B cell (primary cell): ENCODE measurements around the gene DYDC1. TPM values are rescaled to one million over a fixed set of nuclear protein-coding genes. Genes with fewer than 3 reads are reported as not detected.

ENCODE experiments used
- ATAC-seq: fragments of 200-7000 bp; cut with Tn5 transposase; one replicate; pipeline ENCODE4 v1.10.0; 2021; ENCODE audit warnings: low read depth, mild to moderate bottlenecking, moderate number of reproducible peaks, moderate library complexity
- CTCF ChIA-PET: fragments of 350-600 bp; sonication (Branson Sonifier 250); formaldehyde crosslinking; loops from one replicate; lab custom pipeline; 2021; ENCODE audit warnings: antibody characterized with exemption, inconsistent platforms; lab: Charles Lee
- POLR2A ChIA-PET: fragments of 350-600 bp; sonication (Branson Sonifier 250); formaldehyde crosslinking; loops from one replicate; lab custom pipeline; 2021; ENCODE audit warnings: antibody characterized with exemption; lab: Charles Lee
- DNase-seq: peaks from one replicate; pipeline ENCODE4 v3.0.0; 2013
- H2AFZ ChIP-seq: 2 replicates; pipeline ENCODE4 v1.6.1; 2012; ENCODE audit warnings: mild to moderate bottlenecking, low read depth, low read length; ENCODE audit not compliant: insufficient read depth, poor library complexity, severe bottlenecking
- H3K27ac ChIP-seq, 2 donors: 1 replicate in 1 of 2; 2 replicates in 1 of 2; pipeline ENCODE4 v1.5.1; 2012 to 2013; ENCODE audit warnings: low read length in 2 of 2, mild to moderate bottlenecking in 2 of 2, moderate library complexity in 1 of 2
- H3K27me3 ChIP-seq, 4 experiments: fragments of 200-600 bp in 1 of 4; sonication (generic) in 1 of 4; replicated peaks in 1 of 4; 1 replicate in 2 of 4; 2 replicates in 2 of 4; pipeline versions ENCODE4 v1.6.1 to v1.7.0; 2013 to 2016; ENCODE audit warnings: low read length in 3 of 4, mild to moderate bottlenecking in 2 of 4, mixed read lengths in 1 of 4, moderate library complexity in 1 of 4; ENCODE audit not compliant: insufficient read depth in 4 of 4, control insufficient read depth in 3 of 4; ENCODE audit errors: control extremely low read depth in 1 of 4
- H3K36me3 ChIP-seq, 2 experiments: replicated peaks in 1 of 2; 1 replicate in 1 of 2; 2 replicates in 1 of 2; pipeline versions ENCODE4 v1.6.1 to v1.7.1; 2013; ENCODE audit warnings: low read length in 1 of 2; ENCODE audit not compliant: insufficient read depth in 2 of 2, control insufficient read depth in 1 of 2; ENCODE audit errors: control extremely low read depth in 1 of 2, extremely low read depth in 1 of 2
- H3K4me1 ChIP-seq, 2 donors: fragments of 200-600 bp in 1 of 2; sonication (generic) in 1 of 2; 1 replicate in 1 of 2; 2 replicates in 1 of 2; pipeline versions ENCODE4 v1.5.1 to v1.6.1; 2013 to 2017; ENCODE audit warnings: low read length in 2 of 2; ENCODE audit not compliant: control insufficient read depth in 2 of 2, insufficient read depth in 2 of 2
- H3K4me2 ChIP-seq: replicated peaks from 2 replicates; pipeline ENCODE3; 2012; ENCODE audit warnings: mild to moderate bottlenecking, low read depth, low read length; ENCODE audit not compliant: poor library complexity, severe bottlenecking
- H3K4me3 ChIP-seq, 5 experiments: fragments of 200-600 bp in 1 of 5; sonication (generic) in 1 of 5; 1 replicate in 3 of 5; 2 replicates in 2 of 5; pipeline versions ENCODE4 v1.5.1 to v1.7.0; 2011 to 2016; ENCODE audit warnings: low read length in 4 of 5, mild to moderate bottlenecking in 4 of 5, low read depth in 2 of 5, control low read depth in 1 of 5, moderate library complexity in 1 of 5; ENCODE audit not compliant: insufficient read depth in 1 of 5; ENCODE audit errors: control extremely low read depth in 1 of 5, extremely low read depth in 1 of 5
- H3K79me2 ChIP-seq: fragments of 200-600 bp; sonication (generic); one replicate; pipeline ENCODE4 v1.6.0; 2016; ENCODE audit warnings: low read length; ENCODE audit not compliant: control insufficient read depth, insufficient read depth
- H3K9ac ChIP-seq: fragments of 200-600 bp; sonication (generic); 2 replicates; pipeline ENCODE4 v1.6.1; 2017; ENCODE audit warnings: mild to moderate bottlenecking, low read length, moderate library complexity
- H3K9me3 ChIP-seq, 3 donors: one replicate each; pipeline versions ENCODE4 v1.6.1 to v1.7.1; 2013; ENCODE audit warnings: low read length in 2 of 3; ENCODE audit not compliant: control insufficient read depth in 2 of 3, insufficient read depth in 1 of 3; ENCODE audit errors: control extremely low read depth in 1 of 3
- H4K20me1 ChIP-seq: 2 replicates; pipeline ENCODE4 v1.6.0; 2012; ENCODE audit warnings: mild to moderate bottlenecking, low read length; ENCODE audit not compliant: insufficient read depth, control insufficient read depth, poor library complexity, severe bottlenecking
- H3K27ac Mint-ChIP-seq: one replicate; pipeline ENCODE4 v1.8.0; 2021; ENCODE audit warnings: mixed read lengths
- H3K27me3 Mint-ChIP-seq: one replicate; pipeline ENCODE4 v1.8.0; 2021; ENCODE audit warnings: mixed read lengths
- H3K4me1 Mint-ChIP-seq: one replicate; pipeline ENCODE4 v1.8.0; 2021; ENCODE audit warnings: mixed read lengths
- H3K4me3 Mint-ChIP-seq: one replicate; pipeline ENCODE4 v1.8.0; 2021; ENCODE audit warnings: mixed read lengths
- H3K9me3 Mint-ChIP-seq: one replicate; pipeline ENCODE4 v1.8.0; 2022; ENCODE audit warnings: mixed read lengths; ENCODE audit not compliant: insufficient read depth
- CTCF ChIP-seq: fragments of 200-600 bp; IDR thresholded peaks from one replicate; pipeline ENCODE4 v1.8.0; 2022; ENCODE audit warnings: antibody characterized with exemption, mild to moderate bottlenecking
- EZH2 ChIP-seq: IDR thresholded peaks from 2 replicates; pipeline ENCODE4 v1.6.1; 2012; ENCODE audit warnings: borderline replicate concordance, low read depth, mild to moderate bottlenecking, moderate library complexity, low read length; ENCODE audit not compliant: insufficient read depth, poor library complexity, severe bottlenecking
- WGBS: methylation state at CpG from one replicate; pipeline ENCODE4 v1.1.5; 2013; ENCODE audit warnings: missing lambda C conversion rate; ENCODE audit not compliant: insufficient coverage; 5-methylcytosine and 5-hydroxymethylcytosine counted together
- intact Hi-C: fragments of 100-400 bp; cut with micrococcal nuclease; formaldehyde crosslinking; loops from one replicate; pipeline ENCODE4 v1.10.0; 2022
- polyA plus RNA-seq: library from polyadenylated mRNA; depleted of rRNA; stranded (reverse); fragments of >200 nt; gene quantifications from 2 replicates; pipeline ENCODE4 v1.2.3, GENCODE V29; 2012
- total RNA-seq, 2 donors: library from RNA; stranded (reverse); fragments of 120-200 nt in 1 of 2; gene quantifications; 1 replicate in 1 of 2; 2 replicates in 1 of 2; pipeline versions ENCODE4 v1.2.3 to v1.2.4, GENCODE V29; 2013 to 2022

DYDC1 gene
- total and polyA plus RNA-seq, 2 donors (not counting 1 experiment from before 2014, with no cell fraction given), result not detected

DNA sequence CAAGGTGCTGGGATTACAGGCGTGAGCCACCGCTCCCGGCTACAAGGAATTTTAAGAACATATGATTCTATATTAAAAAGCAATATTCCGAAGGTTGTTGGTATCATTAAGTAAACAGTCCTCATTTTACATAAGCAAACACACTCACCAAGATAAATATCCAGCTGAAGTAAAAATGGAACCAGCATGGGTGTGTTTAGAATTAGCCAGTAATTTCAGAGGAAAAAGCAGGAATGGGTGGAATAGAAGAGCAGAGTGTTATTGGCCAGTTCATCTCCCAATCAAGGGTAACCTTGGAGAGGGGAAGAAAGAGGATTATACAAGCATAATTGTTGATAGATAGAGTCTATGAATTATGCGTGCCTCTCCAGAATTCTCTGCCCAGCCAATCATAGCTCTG, 35.4 kb downstream of the DYDC1 start:
- no peak for ATAC-seq
- no peak for TF ChIP-seq CTCF
- no peak for TF ChIP-seq EZH2
- no peak for DNase-seq
- H2AFZ ChIP-seq, result no peak overlapping the region
- intact Hi-C loops, result no loop called here
- H3K36me3 ChIP-seq, result no peaks in the 10 kb centered on the region
- H3K4me1 ChIP-seq, result no peaks in the 10 kb centered on the region
- H3K9me3 ChIP-seq, result no peaks in the 10 kb centered on the region
- Mint-ChIP-seq H3K27me3 (peaks cover 5% of the 10 kb centered on the region), H3K27ac (no peak overlapping the region), H3K4me1 (no peaks in the 10 kb centered on the region), H3K9me3 (no peaks in the 10 kb centered on the region), H3K4me3 (no peak overlapping the region)
- no peak overlapping the region for H3K27ac ChIP-seq
- CTCF ChIA-PET, result no interaction called here
- no peaks in the 10 kb centered on the region for H3K79me2 ChIP-seq
- no peak overlapping the region for H3K4me2 ChIP-seq
- no CpG with 5 or more reads among the region's 5 CpGs for WGBS
- H3K9ac ChIP-seq, result no peak overlapping the region
- no peak overlapping the region for H3K4me3 ChIP-seq
- peaks cover 0 to 2% (median 0%) of the 10 kb centered on the region in 4 experiments for H3K27me3 ChIP-seq
- POLR2A ChIA-PET, result no interaction called here
- no peaks in the 10 kb centered on the region for H4K20me1 ChIP-seq

DNA sequence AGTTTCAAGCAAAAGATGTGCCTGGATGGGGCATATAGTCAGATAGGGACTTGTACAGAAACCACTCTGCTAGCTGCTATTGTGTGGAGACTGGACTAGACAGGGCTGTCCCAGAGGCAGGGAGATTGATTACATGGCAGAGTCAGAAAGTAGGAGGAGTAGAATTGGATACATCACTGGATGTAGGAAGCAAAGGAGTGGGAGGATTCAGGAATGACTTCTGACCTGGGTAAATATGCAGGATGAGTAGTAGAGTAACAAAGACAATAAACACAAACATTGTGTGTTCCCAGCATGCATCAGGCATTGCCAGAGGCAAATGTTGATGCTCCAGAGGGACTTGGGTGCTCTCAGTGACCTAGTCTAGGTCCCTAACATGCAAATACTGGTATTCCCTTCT, 36.2 kb downstream of the DYDC1 start:
- no peak overlapping the region for H3K4me2 ChIP-seq
- no peaks in the 10 kb centered on the region for H3K9me3 Mint-ChIP-seq

More for the DNA sequence above, 36.2 kb downstream of the DYDC1 start:
- H3K4me1 ChIP-seq, result no peaks in the 10 kb centered on the region
- ChIA-PET POLR2A (no interaction called here), CTCF (no interaction called here)
- intact Hi-C loops, result no loop called here
- DNase-seq (no peak), ATAC-seq (no peak)
- H3K27me3 ChIP-seq, result peaks cover 0 to 2% (median 0%) of the 10 kb centered on the region in 4 experiments
- no peaks in the 10 kb centered on the region for H4K20me1 ChIP-seq
- H3K9ac ChIP-seq, result no peak overlapping the region
- H3K36me3 ChIP-seq, result no peaks in the 10 kb centered on the region
- no peak for TF ChIP-seq CTCF
- no peak for TF ChIP-seq EZH2
- no peak overlapping the region for H3K27ac ChIP-seq
- H3K4me3 ChIP-seq, result no peak overlapping the region
- H3K9me3 ChIP-seq, result peaks cover 0 to 2% (median 0%) of the 10 kb centered on the region in 3 donors
- no peak overlapping the region for H3K27ac Mint-ChIP-seq
- no peaks in the 10 kb centered on the region for H3K79me2 ChIP-seq
- H3K4me3 Mint-ChIP-seq, result no peak overlapping the region
- H3K4me1 Mint-ChIP-seq, result no peaks in the 10 kb centered on the region
- H3K27me3 Mint-ChIP-seq, result peaks cover 5% of the 10 kb centered on the region
- no peak overlapping the region for H2AFZ ChIP-seq
